Panc1 (cell line): ENCODE data around the gene MMP11.

Experiments used
- POLR2AphosphoS5 ChIP-seq: IDR thresholded peaks from 2 replicates; pipeline ENCODE4 v1.6.1; 2012; ENCODE audit warnings: mild to moderate bottlenecking, low read depth, low read length, moderate library complexity
- SIN3A ChIP-seq: IDR thresholded peaks from 2 replicates; pipeline ENCODE4 v1.6.1; 2012; ENCODE audit warnings: low read depth, mild to moderate bottlenecking, low read length, moderate library complexity, borderline replicate concordance; ENCODE audit not compliant: insufficient read depth
- TCF7L2 ChIP-seq: IDR thresholded peaks from 2 replicates; pipeline ENCODE4 v1.6.1; 2011; ENCODE audit warnings: mild to moderate bottlenecking, low read depth, low read length, inconsistent platforms
- TF ChIP-seq, protein P1 (sequence below): fragments of 450-650 bp; IDR thresholded peaks from 2 replicates; pipeline ENCODE4 v1.5.1; 2017; ENCODE audit warnings: mild to moderate bottlenecking

DNA sequence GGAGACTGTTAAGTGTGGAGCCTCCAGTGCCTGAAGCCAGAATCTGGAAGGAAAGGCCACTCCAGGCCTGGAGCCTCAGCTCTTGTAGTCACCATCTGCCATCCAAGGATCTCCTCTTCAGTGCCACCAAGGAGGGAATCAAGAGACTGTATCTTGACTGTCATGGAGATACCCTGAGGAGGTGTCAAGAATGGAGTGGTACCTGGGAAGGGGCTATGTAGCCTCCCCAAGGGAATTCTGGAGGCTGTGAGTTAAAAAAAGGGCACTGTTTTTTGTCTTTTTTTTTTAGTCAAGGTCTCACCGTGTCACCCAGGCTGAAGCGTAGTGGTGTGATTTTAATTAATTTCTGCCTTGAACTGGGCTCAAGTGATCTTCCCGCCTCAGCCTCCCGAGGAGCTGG, 13.1 kb upstream of the MMP11 start:
- TF ChIP-seq, protein P1, sequence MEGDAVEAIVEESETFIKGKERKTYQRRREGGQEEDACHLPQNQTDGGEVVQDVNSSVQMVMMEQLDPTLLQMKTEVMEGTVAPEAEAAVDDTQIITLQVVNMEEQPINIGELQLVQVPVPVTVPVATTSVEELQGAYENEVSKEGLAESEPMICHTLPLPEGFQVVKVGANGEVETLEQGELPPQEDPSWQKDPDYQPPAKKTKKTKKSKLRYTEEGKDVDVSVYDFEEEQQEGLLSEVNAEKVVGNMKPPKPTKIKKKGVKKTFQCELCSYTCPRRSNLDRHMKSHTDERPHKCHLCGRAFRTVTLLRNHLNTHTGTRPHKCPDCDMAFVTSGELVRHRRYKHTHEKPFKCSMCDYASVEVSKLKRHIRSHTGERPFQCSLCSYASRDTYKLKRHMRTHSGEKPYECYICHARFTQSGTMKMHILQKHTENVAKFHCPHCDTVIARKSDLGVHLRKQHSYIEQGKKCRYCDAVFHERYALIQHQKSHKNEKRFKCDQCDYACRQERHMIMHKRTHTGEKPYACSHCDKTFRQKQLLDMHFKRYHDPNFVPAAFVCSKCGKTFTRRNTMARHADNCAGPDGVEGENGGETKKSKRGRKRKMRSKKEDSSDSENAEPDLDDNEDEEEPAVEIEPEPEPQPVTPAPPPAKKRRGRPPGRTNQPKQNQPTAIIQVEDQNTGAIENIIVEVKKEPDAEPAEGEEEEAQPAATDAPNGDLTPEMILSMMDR = no peak
- no peak for TF ChIP-seq POLR2AphosphoS5
- TF ChIP-seq SIN3A = no peak
- no peak for TF ChIP-seq TCF7L2
